GM03348 (cell line): Measurements from ENCODE around the gene CACNA2D3.

Experiments
- DNase-seq: peaks from one replicate; pipeline ENCODE4 v3.0.0; 2012; ENCODE audit warnings: low spot score

CACNA2D3 gene

GRCh38 chr3:54274607-54275006, 152.3 kb downstream of the CACNA2D3 start:
- DNase-seq, result no peak

DNA sequence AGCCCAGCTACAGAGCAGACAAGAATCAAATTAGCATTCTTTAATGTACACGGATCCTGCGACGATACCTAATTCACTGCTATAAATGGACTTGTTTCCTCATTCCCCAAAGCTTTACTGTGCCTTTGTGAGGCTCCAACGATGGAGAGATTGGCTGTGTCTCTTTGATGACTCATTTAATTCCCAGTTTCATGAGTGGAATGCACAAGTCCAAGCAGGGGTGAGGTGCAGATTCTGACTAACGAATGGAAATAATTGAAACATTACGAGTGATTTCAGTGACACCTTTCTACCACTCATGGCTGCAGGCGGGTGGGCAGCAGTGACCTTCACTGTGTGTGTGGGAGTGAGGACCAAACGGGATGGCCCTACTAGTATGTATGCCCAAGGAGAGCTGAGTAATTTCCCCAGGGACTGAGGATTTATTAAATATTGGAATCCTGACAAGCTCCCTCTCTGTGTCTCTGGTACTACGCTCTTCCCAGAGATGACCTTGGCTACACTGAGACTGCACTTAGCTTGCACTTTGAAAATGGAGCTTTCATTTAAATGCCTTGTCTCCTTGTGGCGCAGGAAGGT, 156.7 kb downstream of the CACNA2D3 start:
- no peak for DNase-seq

DNA sequence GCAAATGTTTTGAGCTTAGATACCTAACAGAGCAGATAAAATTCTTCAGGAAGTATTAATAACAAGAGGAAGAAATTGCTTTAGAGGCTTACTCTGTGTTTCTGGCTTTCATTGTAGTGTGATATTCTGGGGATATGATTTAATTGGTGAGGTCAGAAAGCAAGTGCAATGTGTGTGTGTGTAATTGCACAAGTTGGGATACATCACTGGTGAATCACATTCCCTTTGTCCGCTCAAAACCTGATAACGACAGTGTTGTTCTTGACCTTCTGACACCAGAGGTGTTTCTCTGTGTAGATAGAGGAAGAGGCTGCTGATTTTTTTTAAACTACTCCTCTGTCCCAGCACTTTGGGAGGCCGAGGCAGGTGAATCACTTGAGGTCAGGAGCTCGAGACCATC, 161.1 kb downstream of the CACNA2D3 start:
- DNase-seq, result no peak

DNA sequence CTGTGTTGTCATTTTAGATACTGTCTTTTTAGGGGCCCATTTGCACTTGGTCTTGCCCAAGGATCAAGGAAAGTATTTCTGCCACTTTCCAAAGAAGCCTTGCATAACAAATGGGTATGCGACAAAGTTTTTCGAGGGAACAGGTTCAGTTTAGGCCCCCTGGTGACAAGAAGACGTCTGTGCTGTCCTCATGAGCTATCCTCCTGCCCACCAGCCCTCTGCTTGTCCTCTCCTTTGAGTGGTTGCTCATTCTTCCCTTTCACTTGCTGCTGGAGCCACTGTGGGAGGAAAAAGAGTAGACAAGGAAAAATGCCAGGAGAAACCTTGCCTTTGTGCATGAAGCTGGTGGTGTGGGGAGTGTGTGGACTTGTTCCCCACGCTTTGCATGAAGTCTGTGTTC, 171.9 kb downstream of the CACNA2D3 start:
- no peak for DNase-seq

DNA sequence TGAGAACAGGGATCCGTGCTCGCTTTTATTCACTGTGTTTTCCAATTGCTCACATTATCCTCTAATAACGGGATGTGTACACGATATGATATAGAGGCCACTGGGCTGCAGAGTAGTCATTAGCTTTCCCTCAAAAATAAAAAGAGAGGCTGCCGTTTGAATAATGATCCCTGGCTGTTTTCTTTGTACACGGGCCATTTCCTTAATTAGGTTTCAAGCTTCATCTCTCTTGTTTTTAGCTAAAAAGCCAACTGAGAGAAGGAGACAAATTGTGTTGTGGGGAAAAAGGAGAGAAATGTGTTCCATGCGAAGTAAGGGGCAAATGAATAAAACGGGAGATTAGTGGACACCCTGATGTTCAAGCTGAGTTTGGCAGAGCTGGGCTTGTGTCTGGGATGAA, 174.2 kb downstream of the CACNA2D3 start:
- DNase-seq, result no peak

GRCh38 chr3:54299169-54299935, 177.0 kb downstream of the CACNA2D3 start:
- DNase-seq, result no peak

DNA sequence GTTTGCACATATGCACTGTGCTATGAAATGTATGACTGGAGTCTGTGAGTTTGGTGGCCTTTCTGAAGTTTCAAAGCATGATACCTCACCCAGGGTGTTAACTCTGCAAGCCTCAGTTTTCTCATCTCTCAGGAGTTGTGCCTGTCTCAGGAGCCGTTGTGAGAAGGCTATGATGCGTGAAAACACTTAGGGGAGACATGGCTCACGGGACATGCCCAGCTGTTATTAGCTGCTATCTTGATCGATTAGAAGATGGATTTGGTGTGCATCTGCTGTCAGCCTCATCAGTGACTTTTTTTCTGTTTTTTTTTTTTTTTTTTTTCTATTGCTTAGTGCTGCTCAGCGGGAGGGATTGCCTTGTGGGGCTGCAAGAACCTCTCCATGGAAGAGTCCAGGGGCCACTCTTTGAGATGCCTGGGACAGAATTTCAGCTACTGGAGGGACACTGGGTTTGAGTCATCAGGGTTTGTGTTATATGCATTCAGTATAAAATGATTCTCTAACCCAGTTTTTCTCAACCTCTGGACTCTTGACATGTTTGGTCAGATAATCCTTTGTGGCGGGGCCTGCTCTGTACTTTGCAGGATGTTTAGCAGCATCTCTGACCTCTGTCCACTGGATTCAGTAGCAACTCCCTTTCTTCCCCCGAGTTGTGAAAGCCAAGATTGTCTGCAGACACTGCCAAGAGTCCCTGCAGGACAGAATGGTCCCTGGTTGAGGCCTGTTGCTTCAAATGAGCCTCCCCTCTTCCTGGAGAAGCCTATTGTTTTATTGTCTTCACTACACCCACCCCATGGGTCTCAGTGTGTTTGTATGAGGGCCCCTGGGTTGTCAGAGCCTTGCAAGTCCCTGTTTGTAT, 181.4 kb downstream of the CACNA2D3 start:
- no peak for DNase-seq

DNA sequence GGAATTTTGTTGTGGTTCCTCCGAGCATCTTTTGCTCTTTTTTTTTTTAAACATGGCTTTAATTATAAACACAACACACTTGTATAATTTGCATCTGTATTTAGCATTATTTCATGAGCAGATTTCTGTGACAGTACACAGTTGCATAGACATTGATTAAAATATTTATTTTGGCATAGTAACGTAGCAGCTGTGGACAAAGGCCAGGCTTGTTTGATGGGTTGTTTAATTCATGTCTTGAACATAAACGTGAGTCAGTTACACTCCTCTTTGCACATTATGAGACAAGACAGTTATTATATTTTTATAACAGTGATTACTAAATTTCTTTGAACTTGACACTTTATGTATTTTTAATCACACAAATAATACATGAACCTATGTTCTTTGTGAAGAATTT, 182.5 kb downstream of the CACNA2D3 start:
- no peak for DNase-seq

- no peak for DNase-seq
Measured at GRCh38 chr3:54305409-54306099, 183.2 kb downstream of the CACNA2D3 start.

DNA sequence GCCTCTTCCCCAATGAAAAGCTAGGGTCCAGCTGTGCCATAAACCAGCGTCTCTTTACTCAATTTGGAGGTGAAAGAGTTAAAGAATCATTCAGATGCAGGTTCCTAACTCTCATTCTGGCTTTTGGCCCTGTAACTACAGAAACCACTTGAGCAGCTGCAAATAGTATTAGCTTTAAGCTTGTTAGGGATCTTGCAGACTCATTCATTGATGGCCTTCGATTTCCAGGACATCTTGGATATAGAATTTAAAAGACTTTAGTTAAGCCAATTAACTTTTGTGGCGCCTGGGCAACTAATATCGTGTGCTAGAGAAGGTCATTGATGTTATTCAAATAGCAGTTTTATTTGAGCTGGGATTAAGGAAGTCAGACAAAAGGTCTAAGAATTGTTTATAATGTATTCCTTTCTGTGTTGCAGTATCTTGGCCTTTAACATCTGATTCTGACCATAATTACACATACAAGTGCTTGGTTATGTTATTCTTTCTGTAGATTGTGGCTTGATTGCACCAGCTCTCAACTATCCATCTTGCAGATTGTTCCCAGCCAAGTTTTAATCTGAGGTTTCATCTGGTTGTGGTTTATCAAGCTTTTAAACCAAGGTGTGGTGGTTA, 185.3 kb downstream of the CACNA2D3 start:
- DNase-seq, result no peak

GRCh38 chr3:54309601-54310000, 187.2 kb downstream of the CACNA2D3 start:
- DNase-seq, result no peak

- DNase-seq, result no peak
Measured at GRCh38 chr3:54311211-54311747, 188.9 kb downstream of the CACNA2D3 start.

DNA sequence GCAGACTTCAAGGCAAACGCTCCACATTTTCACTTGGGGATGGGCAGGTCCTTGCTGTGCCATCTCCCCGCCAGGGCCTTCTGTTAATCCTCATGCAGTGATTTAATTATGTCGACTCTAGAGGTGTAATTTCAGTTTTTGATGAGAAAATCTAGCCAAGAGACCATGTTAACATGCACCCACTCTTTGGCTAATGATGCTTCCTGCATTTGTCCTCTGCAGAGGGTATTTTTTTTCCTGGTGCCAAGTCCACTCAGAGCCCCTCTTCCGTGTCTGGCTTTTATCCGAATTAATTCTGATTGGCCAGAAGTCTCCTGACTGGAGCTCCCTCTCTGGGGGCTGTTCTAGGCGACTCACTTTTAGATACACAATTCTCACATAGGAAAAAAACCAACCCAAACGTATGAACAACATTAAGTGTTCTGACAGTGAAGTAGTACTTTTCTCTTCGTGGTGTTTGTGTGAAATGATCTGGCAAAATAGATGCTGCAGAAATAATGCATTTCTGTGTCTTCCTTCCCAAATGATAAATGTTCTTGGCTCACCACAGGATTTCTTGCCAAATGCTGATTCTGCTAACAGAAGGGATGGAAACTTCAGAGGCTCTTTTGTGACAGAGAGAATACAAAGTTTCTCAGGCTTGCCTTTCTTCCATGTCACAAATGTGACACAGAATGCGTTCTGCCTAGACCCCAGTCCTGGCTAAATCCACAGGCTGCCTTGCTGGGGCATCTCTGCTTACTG, 190.0 kb downstream of the CACNA2D3 start:
- no peak for DNase-seq

GRCh38 chr3:54313418-54313817, 191.1 kb downstream of the CACNA2D3 start:
- no peak for DNase-seq

- DNase-seq, result no peak
Measured at GRCh38 chr3:54321520-54321919, 199.2 kb downstream of the CACNA2D3 start.

DNA sequence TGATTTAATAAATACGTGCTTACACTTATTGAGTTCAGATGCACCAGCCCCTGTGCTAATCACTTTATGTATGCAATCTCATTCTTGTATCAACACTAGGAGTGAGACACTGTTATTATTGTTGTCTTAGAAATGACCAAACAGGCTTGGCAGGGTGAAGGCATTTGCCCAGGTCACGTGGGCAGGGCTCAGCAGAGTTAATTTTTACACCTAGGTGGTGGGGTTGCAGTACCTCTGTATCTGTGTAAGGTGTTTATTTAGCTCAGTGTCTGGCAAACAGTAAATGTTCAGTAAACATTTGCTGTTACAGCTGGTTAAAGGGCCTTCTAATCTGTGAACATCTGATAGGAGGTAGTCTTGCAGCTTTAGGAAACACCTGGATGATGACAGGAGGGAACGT, 200.0 kb downstream of the CACNA2D3 start:
- DNase-seq, result no peak

- no peak for DNase-seq
Measured at GRCh38 chr3:54324103-54324502, 201.8 kb downstream of the CACNA2D3 start.

- no peak for DNase-seq
Measured at GRCh38 chr3:54326951-54327350, 204.6 kb downstream of the CACNA2D3 start.

DNA sequence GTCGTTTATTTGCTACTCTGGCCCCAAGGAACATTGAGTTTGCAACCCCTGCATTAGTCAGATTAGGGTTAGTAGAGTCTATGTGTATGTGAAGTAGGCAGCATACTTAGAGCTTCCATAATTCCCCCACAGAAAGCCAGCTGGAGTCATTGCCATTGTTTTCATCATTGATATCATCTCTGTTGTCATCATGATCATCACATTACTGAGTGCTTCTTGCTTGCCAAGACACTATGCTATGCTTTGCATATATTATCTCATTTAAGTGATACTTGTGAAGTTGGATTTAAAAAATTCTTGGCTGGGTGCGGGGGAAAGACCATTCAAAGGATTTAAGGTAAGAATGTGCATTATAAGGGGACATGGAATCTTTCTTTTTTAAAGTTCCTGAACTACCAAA, 209.0 kb downstream of the CACNA2D3 start:
- no peak for DNase-seq

GRCh38 chr3:54337846-54338245, 215.5 kb downstream of the CACNA2D3 start:
- DNase-seq, result no peak

DNA sequence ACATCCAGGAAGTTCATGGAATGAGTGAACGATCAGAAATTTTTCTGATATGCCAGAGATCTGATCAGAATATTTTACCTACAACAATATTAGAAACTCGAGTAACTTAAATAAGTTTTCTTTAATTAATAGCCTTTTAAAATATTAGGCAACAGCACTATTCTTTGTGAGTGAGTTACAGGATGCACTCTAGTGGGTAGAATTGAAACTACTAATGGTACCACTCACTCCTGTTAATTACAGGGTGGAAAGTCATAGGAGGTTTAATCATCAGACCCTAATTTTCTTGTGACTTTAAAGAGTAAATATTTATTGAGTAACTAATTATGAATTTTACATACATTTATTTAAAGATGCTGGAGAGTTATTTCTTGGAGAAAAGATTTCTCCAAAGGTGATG, 217.3 kb downstream of the CACNA2D3 start:
- DNase-seq, result no peak
